Colonic mucosa (tissue), 4 donors: ENCODE measurements around the gene PDSS2. TPM values are rescaled to one million over a fixed set of nuclear protein-coding genes. Genes with fewer than 3 reads are reported as not detected.

Source experiments
- DNase-seq: peaks from one replicate; pipeline ENCODE4 v3.0.0-alpha.2; 2020
- H3K27ac ChIP-seq: fragments of 200-600 bp; one replicate; pipeline ENCODE4 v1.8.0; 2021
- H3K27me3 ChIP-seq: fragments of 200-600 bp; one replicate; pipeline ENCODE4 v1.8.0; 2021
- H3K36me3 ChIP-seq: fragments of 200-600 bp; one replicate; pipeline ENCODE4 v1.8.0; 2021
- H3K4me1 ChIP-seq: fragments of 200-600 bp; one replicate; pipeline ENCODE4 v1.8.0; 2021; ENCODE audit warnings: mild to moderate bottlenecking
- H3K4me3 ChIP-seq: fragments of 200-600 bp; one replicate; pipeline ENCODE4 v1.8.0; 2021
- H3K9ac ChIP-seq, 2 donors: one replicate each; pipeline ENCODE4 v1.7.0; 2013; ENCODE audit warnings: control low read depth in 2 of 2, low read depth in 2 of 2, low read length in 2 of 2
- H3K9me3 ChIP-seq: fragments of 200-600 bp; one replicate; pipeline ENCODE4 v1.8.0; 2021
- intact Hi-C: fragments of 100-400 bp; cut with DNase I; formaldehyde crosslinking; loops from one replicate; pipeline ENCODE4 v1.14.1; 2022
- total RNA-seq, 2 donors: library from RNA; stranded (reverse); fragmentation: NEBNext Ultra II Directional in 1 of 2; extraction: Animal tissue kit (Norgen Biotek cat#: 25700) in 1 of 2; gene quantifications; one replicate each; pipeline ENCODE4 v1.2.1, GENCODE V29; 2021
- TF ChIP-seq, protein P1 (sequence below): fragments of 200-600 bp; IDR thresholded peaks from one replicate; pipeline ENCODE4 v1.8.0; 2022; ENCODE audit warnings: antibody characterized with exemption, mild to moderate bottlenecking
- donor health status: healthy.
- donor health status: DM: no; HTN: no; CAD: no.
- donor health status: DM: no; HTN: no; CAD: no.

The PDSS2 gene
- total RNA-seq, 2 donors from 2014 or later, result 26.3 to 35.7 TPM

DNA sequence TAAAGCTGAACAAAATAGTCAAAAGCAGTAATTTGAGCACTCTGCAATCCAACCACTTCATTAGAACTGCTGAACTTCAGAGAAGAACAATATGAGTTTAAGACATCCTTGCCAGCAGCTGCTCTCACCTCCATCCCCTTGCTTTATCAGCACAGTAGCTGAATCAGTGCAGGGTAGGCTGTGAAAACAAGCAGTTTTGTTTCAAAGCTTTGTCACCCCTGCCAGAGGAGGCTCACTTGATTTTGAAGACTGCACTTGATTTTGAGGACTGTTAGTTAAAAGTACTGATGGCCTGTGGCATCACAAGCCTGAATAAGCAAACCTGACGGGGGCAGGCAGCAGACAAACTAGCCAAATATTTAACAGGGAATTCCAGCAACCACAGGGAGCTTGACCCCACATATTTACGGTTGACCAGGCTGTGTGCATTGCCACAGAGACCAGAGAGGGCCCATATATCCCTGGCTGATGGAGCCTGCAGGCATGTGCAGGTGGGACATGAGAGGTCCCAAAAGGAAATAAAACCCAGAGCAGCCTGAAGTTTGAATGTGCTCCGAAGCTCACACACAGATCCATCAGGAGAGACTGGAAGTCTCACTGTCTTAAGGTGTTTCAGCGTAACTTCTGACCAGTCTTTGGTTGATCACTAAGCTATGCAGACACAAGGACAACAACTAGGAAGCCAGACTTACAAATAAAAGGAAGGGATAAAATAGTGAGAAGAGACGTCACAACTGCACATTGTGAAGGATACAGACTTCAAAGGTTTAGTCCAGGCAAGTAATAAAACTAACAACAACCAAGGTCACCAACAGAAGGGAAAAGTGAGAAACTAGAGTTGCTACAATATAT lies 97.4 kb downstream of the PDSS2 start:
- no peaks in the 10 kb centered on the region for H3K27me3 ChIP-seq
- no peak overlapping the region for H3K27ac ChIP-seq
- H3K4me1 ChIP-seq, result no peaks in the 10 kb centered on the region
- H3K36me3 ChIP-seq, result no peaks in the 10 kb centered on the region
- no peak for DNase-seq
- H3K9me3 ChIP-seq, result no peaks in the 10 kb centered on the region
- TF ChIP-seq, protein P1, sequence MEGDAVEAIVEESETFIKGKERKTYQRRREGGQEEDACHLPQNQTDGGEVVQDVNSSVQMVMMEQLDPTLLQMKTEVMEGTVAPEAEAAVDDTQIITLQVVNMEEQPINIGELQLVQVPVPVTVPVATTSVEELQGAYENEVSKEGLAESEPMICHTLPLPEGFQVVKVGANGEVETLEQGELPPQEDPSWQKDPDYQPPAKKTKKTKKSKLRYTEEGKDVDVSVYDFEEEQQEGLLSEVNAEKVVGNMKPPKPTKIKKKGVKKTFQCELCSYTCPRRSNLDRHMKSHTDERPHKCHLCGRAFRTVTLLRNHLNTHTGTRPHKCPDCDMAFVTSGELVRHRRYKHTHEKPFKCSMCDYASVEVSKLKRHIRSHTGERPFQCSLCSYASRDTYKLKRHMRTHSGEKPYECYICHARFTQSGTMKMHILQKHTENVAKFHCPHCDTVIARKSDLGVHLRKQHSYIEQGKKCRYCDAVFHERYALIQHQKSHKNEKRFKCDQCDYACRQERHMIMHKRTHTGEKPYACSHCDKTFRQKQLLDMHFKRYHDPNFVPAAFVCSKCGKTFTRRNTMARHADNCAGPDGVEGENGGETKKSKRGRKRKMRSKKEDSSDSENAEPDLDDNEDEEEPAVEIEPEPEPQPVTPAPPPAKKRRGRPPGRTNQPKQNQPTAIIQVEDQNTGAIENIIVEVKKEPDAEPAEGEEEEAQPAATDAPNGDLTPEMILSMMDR, result no peak
- intact Hi-C loops, result no loop called here
- H3K4me3 ChIP-seq, result no peak overlapping the region
- no peak overlapping the region for H3K9ac ChIP-seq

DNA sequence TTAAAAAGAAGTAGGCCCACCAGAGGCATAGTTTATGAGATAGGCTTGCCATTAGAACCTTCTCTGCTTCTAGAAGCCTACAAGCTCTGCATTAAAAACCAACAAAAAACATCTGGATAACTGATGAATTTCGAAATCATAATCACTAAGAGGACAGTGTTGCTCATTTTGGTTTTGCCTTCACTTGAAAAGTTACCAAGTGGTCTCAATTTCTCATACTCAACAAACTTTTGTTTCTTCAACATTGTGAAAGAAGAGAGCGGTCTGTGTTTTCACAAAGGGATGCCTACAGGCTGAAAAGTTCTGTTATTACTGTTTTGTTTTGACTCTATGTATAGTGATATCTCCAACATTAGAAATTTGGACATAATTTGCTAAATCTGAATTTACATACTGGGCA lies 98.9 kb downstream of the PDSS2 start:
- Histone ChIP-seq H3K9ac (no peak overlapping the region), H3K27ac (no peak overlapping the region), H3K4me1 (no peaks in the 10 kb centered on the region), H3K4me3 (no peak overlapping the region), H3K36me3 (no peaks in the 10 kb centered on the region), H3K9me3 (no peaks in the 10 kb centered on the region), H3K27me3 (no peaks in the 10 kb centered on the region)
- TF ChIP-seq, protein P1, result no peak
- intact Hi-C loops, result no loop called here
- no peak for DNase-seq

DNA sequence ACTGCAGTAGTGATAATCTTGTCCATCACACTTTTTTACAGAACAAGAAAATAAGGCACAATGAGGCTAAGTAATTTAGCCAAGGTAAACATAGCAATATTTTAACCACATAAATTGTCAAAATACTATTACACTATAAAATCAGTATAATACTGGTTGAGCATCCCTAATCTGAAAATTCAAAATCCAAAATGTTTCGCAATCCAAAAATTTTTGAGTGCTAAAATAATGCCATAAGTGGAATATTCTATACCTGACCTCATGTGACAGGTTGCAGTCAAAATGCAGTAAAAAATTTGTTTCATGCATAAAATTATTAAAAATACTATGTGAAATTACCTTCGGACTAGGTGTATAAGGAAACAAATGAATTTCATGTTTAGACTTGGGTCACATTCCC lies 101.5 kb downstream of the PDSS2 start:
- Histone ChIP-seq H3K27ac (no peak overlapping the region), H3K9ac (no peak overlapping the region), H3K36me3 (no peaks in the 10 kb centered on the region), H3K4me3 (no peak overlapping the region), H3K4me1 (no peaks in the 10 kb centered on the region), H3K9me3 (no peaks in the 10 kb centered on the region), H3K27me3 (no peaks in the 10 kb centered on the region)
- DNase-seq, result no peak
- intact Hi-C loops, result no loop called here
- TF ChIP-seq, protein P1, result no peak

DNA sequence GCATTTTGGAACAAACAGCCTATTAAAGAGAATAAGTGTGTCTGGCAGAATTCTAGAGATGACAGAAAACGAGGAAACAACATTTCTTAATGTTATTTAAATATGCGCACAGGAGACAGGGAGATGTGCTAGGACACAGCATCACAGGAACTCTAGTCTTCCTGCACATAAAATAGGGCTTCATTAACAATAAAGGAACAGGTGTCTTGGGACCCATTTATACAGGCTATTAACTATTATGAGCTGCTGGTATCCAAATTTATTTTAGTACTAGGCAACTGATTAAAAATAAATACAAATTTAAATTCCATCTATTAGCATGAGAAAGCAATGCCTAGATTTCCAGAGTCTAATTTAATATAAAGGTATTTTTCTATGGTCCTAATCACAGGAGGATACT lies 102.3 kb downstream of the PDSS2 start:
- Histone ChIP-seq H3K4me3 (no peak overlapping the region), H3K36me3 (no peaks in the 10 kb centered on the region), H3K9ac (no peak overlapping the region), H3K4me1 (no peaks in the 10 kb centered on the region), H3K9me3 (no peaks in the 10 kb centered on the region), H3K27ac (no peak overlapping the region), H3K27me3 (no peaks in the 10 kb centered on the region)
- TF ChIP-seq, protein P1, result no peak
- DNase-seq, result no peak
- intact Hi-C loops, result no loop called here

DNA sequence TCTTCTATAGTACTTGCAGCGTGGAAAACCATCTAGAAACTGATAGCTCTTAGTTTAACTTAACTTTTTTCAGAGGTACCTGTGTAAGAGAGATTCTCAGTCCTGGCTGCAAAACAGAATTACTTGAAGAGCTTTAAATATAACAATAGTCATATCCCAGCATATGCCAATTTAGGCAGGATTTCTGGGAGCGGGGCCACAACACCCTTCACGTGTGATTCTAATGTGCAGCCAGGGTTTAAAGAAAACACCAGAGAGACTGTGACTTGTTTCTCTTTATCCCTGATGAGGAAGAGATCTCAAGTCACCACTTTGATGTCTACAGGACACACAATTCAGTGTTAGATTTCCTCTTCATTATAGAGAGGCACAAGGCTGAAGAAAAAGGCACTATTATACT lies 103.7 kb downstream of the PDSS2 start:
- TF ChIP-seq, protein P1, result no peak
- Histone ChIP-seq H3K9me3 (no peaks in the 10 kb centered on the region), H3K27ac (no peak overlapping the region), H3K27me3 (no peaks in the 10 kb centered on the region), H3K4me1 (no peaks in the 10 kb centered on the region), H3K36me3 (no peaks in the 10 kb centered on the region), H3K4me3 (no peak overlapping the region), H3K9ac (no peak overlapping the region)
- intact Hi-C loops, result no loop called here
- no peak for DNase-seq
